Spleen (tissue), 11 donors: ENCODE data around the gene THRA. TPM values are rescaled to one million over a fixed set of nuclear protein-coding genes. Genes with fewer than 3 reads are reported as not detected.

Source experiments
- DNase-seq: peaks from one replicate; pipeline ENCODE4 v3.0.0-alpha.2; 2020
- H3K27ac ChIP-seq, 8 donors: fragments of 200-600 bp; sonication (generic) in 7 of 8; 1 replicate in 4 of 8; 2 replicates in 4 of 8; pipeline versions ENCODE4 v1.5.0 to v1.8.0; 2016 to 2021; ENCODE audit warnings: inconsistent platforms in 4 of 8, mild to moderate bottlenecking in 4 of 8, moderate library complexity in 1 of 8
- H3K27me3 ChIP-seq, 7 donors: fragments of 200-600 bp; sonication (generic) in 6 of 7; replicated peaks in 1 of 7; 1 replicate in 4 of 7; 2 replicates in 3 of 7; pipeline versions ENCODE4 v1.5.0 to v1.8.0; 2016 to 2021; ENCODE audit warnings: inconsistent platforms in 3 of 7, mild to moderate bottlenecking in 1 of 7
- H3K36me3 ChIP-seq, 6 donors: fragments of 200-600 bp; sonication (generic) in 5 of 6; 1 replicate in 4 of 6; 2 replicates in 2 of 6; pipeline versions ENCODE4 v1.5.0 to v1.8.0; 2016 to 2021; ENCODE audit warnings: inconsistent platforms in 2 of 6
- H3K4me1 ChIP-seq, 6 donors: fragments of 200-600 bp; sonication (generic) in 5 of 6; 1 replicate in 3 of 6; 2 replicates in 3 of 6; pipeline versions ENCODE4 v1.5.0 to v1.8.0; 2016 to 2021; ENCODE audit warnings: inconsistent platforms in 3 of 6
- H3K4me3 ChIP-seq, 8 donors: fragments of 200-600 bp; sonication (generic) in 7 of 8; 1 replicate in 4 of 8; 2 replicates in 4 of 8; pipeline versions ENCODE4 v1.5.0 to v1.8.0; 2016 to 2021; ENCODE audit warnings: inconsistent platforms in 4 of 8, mild to moderate bottlenecking in 4 of 8, moderate library complexity in 2 of 8
- H3K9me3 ChIP-seq, 8 donors: fragments of 200-600 bp; sonication (generic) in 7 of 8; 1 replicate in 4 of 8; 2 replicates in 4 of 8; pipeline versions ENCODE4 v1.5.0 to v1.8.0; 2016 to 2021; ENCODE audit warnings: inconsistent platforms in 4 of 8
- CTCF ChIP-seq, 11 experiments: fragments of 200-600 bp in 7 of 11; fragments of 450-650 bp in 4 of 11; sonication (generic) in 4 of 11; IDR thresholded peaks in 8 of 11; conservative IDR thresholded peaks in 3 of 11; 1 replicate in 7 of 11; 2 replicates in 4 of 11; pipeline versions ENCODE4 v1.4.0 to v1.8.0; 2016 to 2021; ENCODE audit warnings: antibody characterized with exemption in 11 of 11, inconsistent platforms in 4 of 11, mild to moderate bottlenecking in 1 of 11
- POLR2A ChIP-seq, 3 donors: fragments of 450-650 bp; IDR thresholded peaks; one replicate each; pipeline ENCODE4 v1.5.1; 2017; ENCODE audit warnings: antibody characterized with exemption in 3 of 3, mild to moderate bottlenecking in 1 of 3
- POLR2AphosphoS5 ChIP-seq, 3 donors: sonication (generic); formaldehyde crosslinking; IDR thresholded peaks; one replicate each; pipeline ENCODE4 v1.5.1; 2017; ENCODE audit warnings: antibody characterized with exemption in 3 of 3
- WGBS, 5 donors: extraction: QIAGEN DNeasy Blood & Tissue Kit in 3 of 5; methylation state at CpG; one replicate each; pipeline versions ENCODE4 v1.1.5 to v1.1.7; 2013 to 2018; 5-methylcytosine and 5-hydroxymethylcytosine counted together
- intact Hi-C: fragments of 100-400 bp; cut with DNase I; formaldehyde crosslinking; loops from one replicate; pipeline ENCODE4 v1.15.0; 2023; ENCODE audit warnings: low total_unique reads
- polyA plus RNA-seq, 3 donors: library from polyadenylated mRNA; stranded (reverse); fragments of 200-250 nt; gene quantifications; one replicate each; pipeline ENCODE4 v1.2.1, GENCODE V29; 2013
- total RNA-seq, 7 donors: library from RNA; depleted of rRNA in 3 of 7; stranded (reverse); fragments of >200 nt in 3 of 7; fragmentation: NEBNext Ultra II Directional in 4 of 7; extraction: Animal tissue kit (Norgen Biotek cat#: 25700) in 4 of 7; gene quantifications; one replicate each; pipeline versions ENCODE4 v1.1.0 to v1.2.1, GENCODE V29; 2016 to 2021
- donor health status: healthy with polysubstance abuse.
- donor health status: DM: no; HTN: no; CAD: no; lungs with moderate emphysema.
- donor health status: DM: no; HTN: no; CAD: no.
- donor health status: Bipolar disorder and iron deficiency.
- donor health status: healthy.
- donor health status: DM: no; HTN: no; CAD: no.
- donor health status: DM: yes; HTN: yes; CAD: no.

Gene THRA
- total and polyA plus RNA-seq, 10 donors, result 3.9 to 36.1 (median 16.9) TPM

- H3K27ac ChIP-seq, result peak overlapping the region; percentile 81 to 94 (median 90)
- peaks cover 0 to 10% (median 0%) of the 10 kb centered on the region in 6 donors for H3K36me3 ChIP-seq
- DNase-seq, result no peak
- peak overlapping the region in 3 of 8 donors; percentile 79 to 94 (median 80) for H3K4me3 ChIP-seq
- WGBS, 5 donors, result 71 to 85% (median 74%) methylated on average over 16 of the region's 16 CpGs
- no peaks in the 10 kb centered on the region for H3K9me3 ChIP-seq
- intact Hi-C loops, result no loop called here
- TF ChIP-seq CTCF (IDR thresholded peaks at IDR 0.05 in 8 of 11, conservative IDR thresholded peaks at IDR 0.05 in 3 of 11), result no peak
- TF ChIP-seq POLR2A (IDR thresholded peaks at IDR 0.05), result no peak
- no peaks in the 10 kb centered on the region for H3K27me3 ChIP-seq
- peaks cover 46 to 100% (median 84%) of the 10 kb centered on the region in 6 donors for H3K4me1 ChIP-seq
These were observed 38.8 kb downstream of the THRA start for GRCh38 chr17:40101367-40102210.

- Histone ChIP-seq H3K9me3 (no peaks in the 10 kb centered on the region), H3K36me3 (no peaks in the 10 kb centered on the region), H3K4me1 (peaks cover 46 to 100% (median 84%) of the 10 kb centered on the region in 6 donors), H3K27ac (peak overlapping the region in 6 of 8 donors; percentile 9 to 91 (median 45)), H3K4me3 (no peak overlapping the region), H3K27me3 (no peaks in the 10 kb centered on the region)
- intact Hi-C loops, result no loop called here
- 71 to 92% (median 82%) methylated on average over 3 of the region's 3 CpGs for WGBS, 5 donors
- TF ChIP-seq POLR2AphosphoS5 (IDR thresholded peaks at IDR 0.05), result no peak
- TF ChIP-seq POLR2A (IDR thresholded peaks at IDR 0.05), result no peak
- TF ChIP-seq CTCF (IDR thresholded peaks at IDR 0.05 in 8 of 11, conservative IDR thresholded peaks at IDR 0.05 in 3 of 11), result no peak
- DNase-seq, result no peak
These were observed 40.4 kb downstream of the THRA start for GRCh38 chr17:40103071-40103661.

GRCh38 chr17:40103688-40104087 is 40.9 kb downstream of the THRA start:
- Histone ChIP-seq H3K27me3 (no peaks in the 10 kb centered on the region), H3K4me3 (no peak overlapping the region), H3K4me1 (peaks cover 46 to 100% (median 84%) of the 10 kb centered on the region in 6 donors), H3K9me3 (no peaks in the 10 kb centered on the region), H3K36me3 (no peaks in the 10 kb centered on the region), H3K27ac (peak overlapping the region in 6 of 8 donors; percentile 9 to 91 (median 45))
- 14 to 40% (median 40%) methylated on average over 2 of the region's 2 CpGs for WGBS, 5 donors
- intact Hi-C loops, result no loop called here
- TF ChIP-seq CTCF (IDR thresholded peaks at IDR 0.05 in 8 of 11, conservative IDR thresholded peaks at IDR 0.05 in 3 of 11), result no peak
- TF ChIP-seq POLR2A (IDR thresholded peaks at IDR 0.05), result no peak
- no peak for TF ChIP-seq POLR2AphosphoS5 (IDR thresholded peaks at IDR 0.05)
- DNase-seq, result no peak
